Activated B cell treated with CpG ODN at 0.5 μM for 24 hours (primary cell): Measurements from ENCODE around the gene TNP1. TPM values are rescaled to one million over a fixed set of nuclear protein-coding genes. Genes with fewer than 3 reads are reported as not detected.

Source experiments
- ATAC-seq: fragments of 200-7000 bp; cut with Tn5 transposase; one replicate; pipeline ENCODE4 v1.10.0; 2021; ENCODE audit warnings: low read depth, mild to moderate bottlenecking, moderate library complexity
- CTCF ChIA-PET: fragments of 350-600 bp; sonication (Branson Sonifier 250); formaldehyde crosslinking; loops from one replicate; lab custom pipeline; 2021; ENCODE audit warnings: antibody characterized with exemption; lab: Charles Lee
- POLR2A ChIA-PET: fragments of 350-600 bp; sonication (Branson Sonifier 250); formaldehyde crosslinking; loops from one replicate; lab custom pipeline; 2021; ENCODE audit warnings: antibody characterized with exemption; lab: Charles Lee
- DNase-seq: peaks from one replicate; pipeline ENCODE4 v3.0.0; 2022
- H3K27ac Mint-ChIP-seq: one replicate; pipeline ENCODE4 v1.8.0; 2020; ENCODE audit warnings: mixed read lengths
- H3K27me3 Mint-ChIP-seq: one replicate; pipeline ENCODE4 v1.8.0; 2021; ENCODE audit warnings: mixed read lengths
- H3K36me3 Mint-ChIP-seq: one replicate; pipeline ENCODE4 v1.8.0; 2021; ENCODE audit warnings: low read depth, mixed read lengths
- H3K4me1 Mint-ChIP-seq: one replicate; pipeline ENCODE4 v1.8.0; 2021; ENCODE audit warnings: mixed read lengths
- H3K4me3 Mint-ChIP-seq: one replicate; pipeline ENCODE4 v1.8.0; 2020; ENCODE audit warnings: mild to moderate bottlenecking, mixed read lengths
- H3K9me3 Mint-ChIP-seq: one replicate; pipeline ENCODE4 v1.8.0; 2020; ENCODE audit warnings: mixed read lengths
- intact Hi-C: fragments of 100-400 bp; cut with micrococcal nuclease; formaldehyde crosslinking; loops from one replicate; pipeline ENCODE4 v1.15.1; 2024
- total RNA-seq: library from RNA; stranded (reverse); gene quantifications from 2 replicates; pipeline ENCODE4 v1.2.3, GENCODE V29; 2022
- TF ChIP-seq, protein P1 (sequence below): fragments of 200-600 bp; IDR thresholded peaks from one replicate; pipeline ENCODE4 v1.8.0; 2022; ENCODE audit warnings: antibody characterized with exemption, mild to moderate bottlenecking

TNP1 gene
- total RNA-seq, 1 donor from 2014 or later = not detected

DNA sequence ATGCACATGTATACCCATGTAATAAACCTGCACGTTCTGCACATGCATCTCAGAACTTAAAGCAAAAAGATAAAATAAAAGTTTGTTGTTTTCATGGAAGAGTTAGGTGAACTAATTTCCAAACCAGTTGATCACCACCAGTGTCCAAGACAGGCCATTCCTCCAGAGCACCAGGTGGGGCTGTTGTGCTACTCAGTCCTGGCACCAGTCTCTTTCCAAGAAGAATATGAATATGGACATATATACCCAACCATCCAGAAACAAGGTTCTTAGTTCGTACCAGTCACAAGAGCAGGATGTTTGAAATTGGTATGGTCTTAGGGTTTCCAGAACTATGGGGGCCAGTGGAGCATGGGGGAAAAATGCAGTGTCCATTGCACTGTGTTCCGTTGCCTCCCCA lies 17.2 kb upstream of the TNP1 start:
- no peaks in the 10 kb centered on the region for H3K4me1 Mint-ChIP-seq
- no peaks in the 10 kb centered on the region for H3K36me3 Mint-ChIP-seq
- H3K27ac Mint-ChIP-seq = no peak overlapping the region
- TF ChIP-seq, protein P1, sequence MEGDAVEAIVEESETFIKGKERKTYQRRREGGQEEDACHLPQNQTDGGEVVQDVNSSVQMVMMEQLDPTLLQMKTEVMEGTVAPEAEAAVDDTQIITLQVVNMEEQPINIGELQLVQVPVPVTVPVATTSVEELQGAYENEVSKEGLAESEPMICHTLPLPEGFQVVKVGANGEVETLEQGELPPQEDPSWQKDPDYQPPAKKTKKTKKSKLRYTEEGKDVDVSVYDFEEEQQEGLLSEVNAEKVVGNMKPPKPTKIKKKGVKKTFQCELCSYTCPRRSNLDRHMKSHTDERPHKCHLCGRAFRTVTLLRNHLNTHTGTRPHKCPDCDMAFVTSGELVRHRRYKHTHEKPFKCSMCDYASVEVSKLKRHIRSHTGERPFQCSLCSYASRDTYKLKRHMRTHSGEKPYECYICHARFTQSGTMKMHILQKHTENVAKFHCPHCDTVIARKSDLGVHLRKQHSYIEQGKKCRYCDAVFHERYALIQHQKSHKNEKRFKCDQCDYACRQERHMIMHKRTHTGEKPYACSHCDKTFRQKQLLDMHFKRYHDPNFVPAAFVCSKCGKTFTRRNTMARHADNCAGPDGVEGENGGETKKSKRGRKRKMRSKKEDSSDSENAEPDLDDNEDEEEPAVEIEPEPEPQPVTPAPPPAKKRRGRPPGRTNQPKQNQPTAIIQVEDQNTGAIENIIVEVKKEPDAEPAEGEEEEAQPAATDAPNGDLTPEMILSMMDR = no peak
- no peak overlapping the region for H3K4me3 Mint-ChIP-seq
- ChIA-PET POLR2A (no interaction called here), CTCF (no interaction called here)
- DNase-seq (no peak), ATAC-seq (no peak)
- intact Hi-C loops = no loop called here
- peaks cover 7% of the 10 kb centered on the region for H3K27me3 Mint-ChIP-seq
- no peaks in the 10 kb centered on the region for H3K9me3 Mint-ChIP-seq

DNA sequence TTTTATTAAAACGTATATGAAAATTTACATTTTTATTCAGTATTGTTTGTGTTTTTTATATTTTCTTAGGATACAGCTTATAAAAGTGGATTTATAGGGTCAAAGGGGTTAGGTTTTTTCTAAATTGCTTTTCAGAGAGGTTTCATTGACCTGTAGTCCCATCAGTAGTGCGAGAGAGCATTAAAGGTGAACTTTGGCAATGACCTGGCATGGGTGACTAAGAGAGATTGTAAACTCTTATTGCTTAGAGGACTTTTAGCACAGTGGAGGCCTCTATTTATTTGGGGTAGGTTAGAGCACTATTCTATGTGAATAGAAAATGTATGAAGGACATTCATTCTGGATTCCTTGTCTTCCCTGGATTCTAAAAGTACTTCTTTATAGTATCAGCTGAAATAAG lies 16.0 kb upstream of the TNP1 start:
- DNase-seq (no peak), ATAC-seq (no peak)
- TF ChIP-seq, protein P1 = no peak
- ChIA-PET POLR2A (no interaction called here), CTCF (no interaction called here)
- Mint-ChIP-seq H3K4me3 (no peak overlapping the region), H3K27me3 (peaks cover 7% of the 10 kb centered on the region), H3K4me1 (no peaks in the 10 kb centered on the region), H3K36me3 (no peaks in the 10 kb centered on the region), H3K9me3 (no peaks in the 10 kb centered on the region), H3K27ac (no peak overlapping the region)
- intact Hi-C loops = no loop called here

- Mint-ChIP-seq H3K27me3 (peaks cover 7% of the 10 kb centered on the region), H3K9me3 (no peaks in the 10 kb centered on the region), H3K4me1 (no peaks in the 10 kb centered on the region), H3K36me3 (no peaks in the 10 kb centered on the region), H3K27ac (no peak overlapping the region), H3K4me3 (no peak overlapping the region)
- ChIA-PET POLR2A (no interaction called here), CTCF (no interaction called here)
- TF ChIP-seq, protein P1 = no peak
- ATAC-seq (no peak), DNase-seq (no peak)
- intact Hi-C loops = no loop called here
These were observed 13.7 kb upstream of the TNP1 start for GRCh38 chr2:216873573-216873972.

DNA sequence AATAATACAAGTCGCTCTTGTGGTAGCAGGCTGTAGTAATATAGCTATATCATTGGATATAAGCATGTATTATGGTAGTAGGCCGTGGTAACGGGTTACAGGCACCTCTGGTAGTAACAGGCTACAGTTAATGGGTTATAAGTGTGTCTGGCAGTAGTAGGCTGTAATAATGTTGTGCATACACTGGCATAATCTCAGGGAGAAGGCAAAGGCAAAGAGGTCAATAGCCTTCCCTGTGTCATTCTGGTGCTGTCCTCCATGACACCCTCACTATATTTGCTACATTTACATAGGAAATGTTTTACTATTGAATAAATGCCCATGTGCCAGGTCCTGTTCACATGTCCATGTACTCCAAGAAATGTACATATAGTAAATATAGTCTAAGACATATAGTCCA lies 12.8 kb upstream of the TNP1 start:
- Mint-ChIP-seq H3K27me3 (peaks cover 7% of the 10 kb centered on the region), H3K27ac (no peak overlapping the region), H3K36me3 (no peaks in the 10 kb centered on the region), H3K4me1 (no peaks in the 10 kb centered on the region), H3K9me3 (no peaks in the 10 kb centered on the region), H3K4me3 (no peak overlapping the region)
- TF ChIP-seq, protein P1 = no peak
- ChIA-PET POLR2A (no interaction called here), CTCF (no interaction called here)
- no peak for DNase-seq
- ATAC-seq = no peak
- intact Hi-C loops = no loop called here

- Mint-ChIP-seq H3K9me3 (no peaks in the 10 kb centered on the region), H3K4me1 (no peaks in the 10 kb centered on the region), H3K27ac (no peak overlapping the region), H3K27me3 (peaks cover 7% of the 10 kb centered on the region), H3K36me3 (no peaks in the 10 kb centered on the region), H3K4me3 (no peak overlapping the region)
- TF ChIP-seq, protein P1 = no peak
- ChIA-PET POLR2A (no interaction called here), CTCF (no interaction called here)
- intact Hi-C loops = no loop called here
- ATAC-seq (no peak), DNase-seq (no peak)
These were observed 12.2 kb upstream of the TNP1 start for GRCh38 chr2:216872040-216872439.
